GM12878 (cell line): ENCODE results near the gene CLCNKA. TPM values are rescaled to one million over a fixed set of nuclear protein-coding genes. Genes with fewer than 3 reads are reported as not detected.

ENCODE experiments used
- ATAC-seq: fragments of 200-7000 bp; cut with Tn5 transposase; 3 replicates; pipeline ENCODE4 v1.9.1; 2020; ENCODE audit warnings: mild to moderate bottlenecking, moderate library complexity
- BruUV-seq: library from RNA; stranded (reverse); fragments of 400-500 nt; replicated peaks from 2 replicates; lab custom pipeline; 2021; lab: Mats Ljungman, UMichigan
- CTCF ChIA-PET: fragments of 300-600 bp; sonication (Branson Sonifier 250); formaldehyde crosslinking; extraction: SDS; loops from one replicate; lab custom pipeline; 2021; ENCODE audit warnings: inconsistent platforms; lab: Yijun Ruan, JAX
- POLR2A ChIA-PET: fragments of 350-600 bp; formaldehyde crosslinking; extraction: SDS; loops from one replicate; lab custom pipeline; 2021; ENCODE audit warnings: inconsistent platforms; lab: Charles Lee
- RAD21 ChIA-PET: fragments of 300-600 bp; sonication (Branson Sonifier 250); formaldehyde crosslinking; loops from one replicate; lab custom pipeline; 2023; ENCODE audit warnings: antibody characterized with exemption; ENCODE audit not compliant: unreplicated experiment; lab: Charles Lee
- SMC1A ChIA-PET: fragments of 300-600 bp; sonication (Branson Sonifier 250); formaldehyde crosslinking; loops from one replicate; lab custom pipeline; 2023; ENCODE audit not compliant: unreplicated experiment, uncharacterized antibody; lab: Charles Lee
- DNase-seq: peaks from one replicate; pipeline ENCODE4 v3.0.0-alpha.2; 2011; ENCODE audit warnings: low read depth, low spot score
- FAIRE-seq: peaks from 3 replicates; lab custom pipeline; 2011; peaks lifted over from hg19 to GRCh38; lab: Jason Lieb, UNC
- H2AFZ ChIP-seq: 2 replicates; pipeline ENCODE4 v1.6.0; 2011; ENCODE audit warnings: low read depth, low read length, control low read depth; ENCODE audit not compliant: control insufficient read depth
- H3K27ac ChIP-seq: 2 replicates; pipeline ENCODE4 v1.5.1; 2011; ENCODE audit warnings: control low read depth; ENCODE audit not compliant: control insufficient read depth, insufficient read depth
- H3K27me3 ChIP-seq, 2 experiments: replicated peaks in 1 of 2; 2 replicates each; pipeline versions ENCODE4 v1.6.0 to v1.6.1; 2011; ENCODE audit warnings: low read length in 1 of 2; ENCODE audit not compliant: control insufficient read depth in 2 of 2, insufficient read depth in 2 of 2
- H3K36me3 ChIP-seq, 2 experiments: 2 replicates each; pipeline ENCODE4 v1.5.1; 2011; ENCODE audit warnings: low read length in 1 of 2; ENCODE audit not compliant: control insufficient read depth in 2 of 2, insufficient read depth in 2 of 2
- H3K4me1 ChIP-seq: 2 replicates; pipeline ENCODE4 v1.6.1; 2011; ENCODE audit warnings: mild to moderate bottlenecking, low read length, moderate library complexity, mixed read lengths; ENCODE audit not compliant: control insufficient read depth, insufficient read depth
- H3K4me2 ChIP-seq: 2 replicates; pipeline ENCODE4 v1.6.0; 2011; ENCODE audit warnings: control low read depth; ENCODE audit not compliant: control insufficient read depth, insufficient read depth
- H3K4me3 ChIP-seq: fragments of 200-600 bp; sonication (generic); 2 replicates; pipeline ENCODE4 v1.5.1; 2016
- H3K79me2 ChIP-seq: 2 replicates; pipeline ENCODE4 v1.6.0; 2011; ENCODE audit warnings: low read length; ENCODE audit not compliant: control insufficient read depth, insufficient read depth
- H3K9ac ChIP-seq: 2 replicates; pipeline ENCODE4 v1.8.0; 2011; ENCODE audit warnings: low read length, control low read depth, mixed read lengths; ENCODE audit not compliant: control insufficient read depth, insufficient read depth
- H3K9me3 ChIP-seq: replicated peaks from 3 replicates; pipeline ENCODE4 v1.5.1; 2011; ENCODE audit warnings: mild to moderate bottlenecking, low read length; ENCODE audit not compliant: control insufficient read depth, insufficient read depth
- H4K20me1 ChIP-seq: 2 replicates; pipeline ENCODE4 v1.6.0; 2011; ENCODE audit not compliant: control insufficient read depth, insufficient read depth
- BRCA1 ChIP-seq: IDR thresholded peaks from 2 replicates; pipeline ENCODE4 v1.6.1; 2011; ENCODE audit warnings: low read depth, low read length, improper control_type of control experiment
- DPF2 ChIP-seq: fragments of 450-650 bp; IDR thresholded peaks from 2 replicates; pipeline ENCODE4 v1.6.1; 2017; ENCODE audit warnings: mild to moderate bottlenecking
- EZH2 ChIP-seq: IDR thresholded peaks from 2 replicates; pipeline ENCODE4 v1.6.1; 2012; ENCODE audit warnings: low read depth, mild to moderate bottlenecking, control low read depth, inconsistent platforms, low read length, borderline replicate concordance; ENCODE audit not compliant: control insufficient read depth
- JUNB ChIP-seq: IDR thresholded peaks from 2 replicates; pipeline ENCODE4 v1.6.1; 2016; ENCODE audit warnings: antibody characterized with exemption, mild to moderate bottlenecking
- MTA3 ChIP-seq: IDR thresholded peaks from 2 replicates; pipeline ENCODE4 v1.6.1; 2012; ENCODE audit warnings: low read length, inconsistent platforms, borderline replicate concordance
- MYC ChIP-seq: IDR thresholded peaks from 2 replicates; pipeline ENCODE4 v1.6.1; 2011; ENCODE audit warnings: mild to moderate bottlenecking, low read length, moderate library complexity, inconsistent platforms; ENCODE audit not compliant: insufficient read depth, insufficient replicate concordance, insufficient read length, severe bottlenecking
- WGBS: methylation state at CpG from one replicate; pipeline ENCODE4 v1.1.6; 2016; ENCODE audit warnings: low lambda C conversion rate; ENCODE audit not compliant: insufficient replicate concordance, insufficient coverage; ENCODE audit errors: missing lambda C conversion rate; 5-methylcytosine and 5-hydroxymethylcytosine counted together
- in situ Hi-C: fragments of 300-500 bp; cut with MboI; formaldehyde crosslinking; loops from 9 replicates; pipeline ENCODE4 v1.14.3; 2018; ENCODE audit warnings: mixed read lengths
- intact Hi-C: fragments of 100-400 bp; cut with micrococcal nuclease; formaldehyde crosslinking; loops from one replicate; pipeline ENCODE4 v1.14.2; 2022; ENCODE audit not compliant: unreplicated experiment
- polyA plus RNA-seq, 11 experiments: library from polyadenylated mRNA; depleted of rRNA in 4 of 11; unstranded in 6 of 11; stranded (reverse) in 5 of 11; fragments of >200 nt; fragmentation: Nextera tagmentation in 4 of 11; fragmentation: Illumina TruSeq in 1 of 11; extraction: Ambion mirVana in 4 of 11; extraction: Trizol in 1 of 11; gene quantifications; 1 replicate in 1 of 11; 2 replicates in 10 of 11; pipeline versions ENCODE4 v1.2.1 to v1.2.3, GENCODE V29; 2011 to 2016; ENCODE audit warnings: inconsistent platforms in 2 of 11, missing spikeins in 2 of 11, low read depth in 1 of 11
- total RNA-seq, 4 experiments: library from RNA; depleted of rRNA in 3 of 4; stranded (reverse); fragments of >200 nt in 3 of 4; fragmentation: Illumina TruSeq in 1 of 4; extraction: Trizol in 1 of 4; gene quantifications; 2 replicates each; pipeline versions ENCODE4 v1.2.1 to v1.2.3, GENCODE V29; 2013 to 2021
- TF ChIP-seq, protein P1 (sequence below): IDR thresholded peaks from 2 replicates; pipeline ENCODE4 v1.6.1; 2011; ENCODE audit warnings: borderline replicate concordance, low read depth, mild to moderate bottlenecking, moderate library complexity, mixed read lengths, low read length; ENCODE audit not compliant: insufficient read depth; ENCODE audit errors: extremely low read length
- TF ChIP-seq, protein P2 (sequence below): fragments of 450-650 bp; IDR thresholded peaks from 2 replicates; pipeline ENCODE4 v1.6.1; 2016; ENCODE audit warnings: mild to moderate bottlenecking, moderate library complexity, borderline replicate concordance
- TF ChIP-seq, protein P3 (sequence below): fragments of 150-350 bp; IDR thresholded peaks from 2 replicates; pipeline ENCODE4 v1.6.1; 2014; ENCODE audit warnings: mild to moderate bottlenecking, low read depth, low read length
- TF ChIP-seq, protein P4 (sequence below): IDR thresholded peaks from 2 replicates; pipeline ENCODE4 v1.6.1; 2011; ENCODE audit warnings: low read depth, mild to moderate bottlenecking, low read length, moderate library complexity, borderline replicate concordance; ENCODE audit errors: extremely low read depth
- TF ChIP-seq, protein P5 (sequence below): IDR thresholded peaks from 2 replicates; pipeline ENCODE4 v1.6.1; 2011; ENCODE audit warnings: borderline replicate concordance, low read depth, mild to moderate bottlenecking, moderate library complexity, low read length; ENCODE audit not compliant: insufficient read depth, poor library complexity, severe bottlenecking

Gene CLCNKA
- total and polyA plus RNA-seq, 10 of the 15 experiments (the other 5 are each of a cell fraction or from before 2014, with no cell fraction given) = 0.02 to 0.15 (median 0.08) TPM; not detected in 6

DNA sequence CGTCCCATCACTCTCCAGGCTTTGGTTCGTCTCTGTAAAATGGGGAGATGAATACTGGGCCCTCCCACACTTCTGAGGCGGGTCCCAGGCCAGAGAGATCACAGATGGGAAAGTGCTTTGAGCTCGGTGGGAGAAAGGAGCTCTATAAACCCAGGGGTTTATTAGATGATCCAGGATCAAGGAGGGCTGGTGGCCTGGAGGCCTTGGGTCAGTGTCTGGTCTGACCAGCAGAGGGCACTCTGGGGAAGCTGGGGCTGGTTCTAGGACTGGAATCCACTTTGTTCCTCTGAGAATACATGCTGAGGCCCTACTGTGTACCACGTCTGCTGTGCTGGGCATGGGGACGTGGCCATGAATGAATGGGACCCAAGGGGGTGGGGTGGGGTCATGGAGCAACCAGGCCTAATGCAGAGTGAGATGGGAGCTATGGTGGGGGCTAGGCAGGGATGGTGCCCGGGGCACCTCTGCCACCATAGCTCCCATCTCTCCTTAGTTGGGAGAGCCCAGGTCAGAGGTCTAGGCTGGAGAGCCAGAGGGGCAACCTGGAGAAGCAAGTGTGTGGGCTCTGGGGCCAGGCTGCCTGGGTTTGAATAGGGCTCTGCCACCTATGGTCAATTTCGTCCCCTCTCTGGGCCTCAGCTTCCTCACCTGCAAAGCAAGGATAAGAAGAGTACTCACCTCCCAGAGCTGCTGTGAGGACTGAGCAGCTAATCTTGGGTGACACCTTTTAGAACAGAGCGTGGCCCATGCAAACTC is 60.6 kb downstream of the CLCNKA start:
- ChIA-PET SMC1A (interaction anchor here (0.8 to 5.1 kb wide), 5 partner anchors 99 to 282 kb away, joined by 3 to 49 read pairs (median 5); no protein-coding TSS in a partner anchor), RAD21 (interaction anchor here (0.6 to 9.7 kb wide), 16 partner anchors 11 to 281 kb away, joined by 3 to 223 read pairs (median 3); partner anchors contain the start of gene CPLANE2), POLR2A (interaction anchor here (0.8 kb wide), 2 partner anchors 279 to 283 kb away, joined by 3 to 4 read pairs; no protein-coding TSS in a partner anchor), CTCF (interaction anchor here (0.6 to 10.0 kb wide), 32 partner anchors 9 to 534 kb away, joined by 3 to 375 read pairs (median 4); partner anchors contain the start of genes EPHA2 and FAM131C)
- Histone ChIP-seq H3K9ac (no peak overlapping the region), H3K9me3 (no peaks in the 10 kb centered on the region), H3K79me2 (no peaks in the 10 kb centered on the region), H3K36me3 (no peaks in the 10 kb centered on the region), H3K4me1 (peaks cover 8% of the 10 kb centered on the region), H3K27me3 (no peaks in the 10 kb centered on the region), H3K27ac (no peak overlapping the region), H3K4me2 (no peak overlapping the region), H2AFZ (no peak overlapping the region), H4K20me1 (no peaks in the 10 kb centered on the region), H3K4me3 (no peak overlapping the region)
- intact Hi-C loops = loop anchor here (1.0 kb wide), 1 partner anchor 162 kb away; no protein-coding TSS in a partner anchor
- in situ Hi-C loops = loop anchor here (5.0 kb wide), 1 partner anchor 100 kb away; no protein-coding TSS in a partner anchor
- no peak for DNase-seq
- WGBS = 37% methylated on average over 9 of the region's 9 CpGs
- peak; percentile 96 for FAIRE-seq
- ATAC-seq = peak; percentile 71
- no TSS peak for BruUV-seq
- no peak for TF ChIP-seq MYC
- TF ChIP-seq, protein P1, sequence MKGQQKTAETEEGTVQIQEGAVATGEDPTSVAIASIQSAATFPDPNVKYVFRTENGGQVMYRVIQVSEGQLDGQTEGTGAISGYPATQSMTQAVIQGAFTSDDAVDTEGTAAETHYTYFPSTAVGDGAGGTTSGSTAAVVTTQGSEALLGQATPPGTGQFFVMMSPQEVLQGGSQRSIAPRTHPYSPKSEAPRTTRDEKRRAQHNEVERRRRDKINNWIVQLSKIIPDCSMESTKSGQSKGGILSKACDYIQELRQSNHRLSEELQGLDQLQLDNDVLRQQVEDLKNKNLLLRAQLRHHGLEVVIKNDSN = no peak
- TF ChIP-seq DPF2 = peak; percentile 57; the same call in 1 of the 2 replicates
- TF ChIP-seq, protein P2, sequence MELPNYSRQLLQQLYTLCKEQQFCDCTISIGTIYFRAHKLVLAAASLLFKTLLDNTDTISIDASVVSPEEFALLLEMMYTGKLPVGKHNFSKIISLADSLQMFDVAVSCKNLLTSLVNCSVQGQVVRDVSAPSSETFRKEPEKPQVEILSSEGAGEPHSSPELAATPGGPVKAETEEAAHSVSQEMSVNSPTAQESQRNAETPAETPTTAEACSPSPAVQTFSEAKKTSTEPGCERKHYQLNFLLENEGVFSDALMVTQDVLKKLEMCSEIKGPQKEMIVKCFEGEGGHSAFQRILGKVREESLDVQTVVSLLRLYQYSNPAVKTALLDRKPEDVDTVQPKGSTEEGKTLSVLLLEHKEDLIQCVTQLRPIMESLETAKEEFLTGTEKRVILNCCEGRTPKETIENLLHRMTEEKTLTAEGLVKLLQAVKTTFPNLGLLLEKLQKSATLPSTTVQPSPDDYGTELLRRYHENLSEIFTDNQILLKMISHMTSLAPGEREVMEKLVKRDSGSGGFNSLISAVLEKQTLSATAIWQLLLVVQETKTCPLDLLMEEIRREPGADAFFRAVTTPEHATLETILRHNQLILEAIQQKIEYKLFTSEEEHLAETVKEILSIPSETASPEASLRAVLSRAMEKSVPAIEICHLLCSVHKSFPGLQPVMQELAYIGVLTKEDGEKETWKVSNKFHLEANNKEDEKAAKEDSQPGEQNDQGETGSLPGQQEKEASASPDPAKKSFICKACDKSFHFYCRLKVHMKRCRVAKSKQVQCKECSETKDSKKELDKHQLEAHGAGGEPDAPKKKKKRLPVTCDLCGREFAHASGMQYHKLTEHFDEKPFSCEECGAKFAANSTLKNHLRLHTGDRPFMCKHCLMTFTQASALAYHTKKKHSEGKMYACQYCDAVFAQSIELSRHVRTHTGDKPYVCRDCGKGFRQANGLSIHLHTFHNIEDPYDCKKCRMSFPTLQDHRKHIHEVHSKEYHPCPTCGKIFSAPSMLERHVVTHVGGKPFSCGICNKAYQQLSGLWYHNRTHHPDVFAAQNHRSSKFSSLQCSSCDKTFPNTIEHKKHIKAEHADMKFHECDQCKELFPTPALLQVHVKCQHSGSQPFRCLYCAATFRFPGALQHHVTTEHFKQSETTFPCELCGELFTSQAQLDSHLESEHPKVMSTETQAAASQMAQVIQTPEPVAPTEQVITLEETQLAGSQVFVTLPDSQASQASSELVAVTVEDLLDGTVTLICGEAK = no peak
- TF ChIP-seq, protein P3, sequence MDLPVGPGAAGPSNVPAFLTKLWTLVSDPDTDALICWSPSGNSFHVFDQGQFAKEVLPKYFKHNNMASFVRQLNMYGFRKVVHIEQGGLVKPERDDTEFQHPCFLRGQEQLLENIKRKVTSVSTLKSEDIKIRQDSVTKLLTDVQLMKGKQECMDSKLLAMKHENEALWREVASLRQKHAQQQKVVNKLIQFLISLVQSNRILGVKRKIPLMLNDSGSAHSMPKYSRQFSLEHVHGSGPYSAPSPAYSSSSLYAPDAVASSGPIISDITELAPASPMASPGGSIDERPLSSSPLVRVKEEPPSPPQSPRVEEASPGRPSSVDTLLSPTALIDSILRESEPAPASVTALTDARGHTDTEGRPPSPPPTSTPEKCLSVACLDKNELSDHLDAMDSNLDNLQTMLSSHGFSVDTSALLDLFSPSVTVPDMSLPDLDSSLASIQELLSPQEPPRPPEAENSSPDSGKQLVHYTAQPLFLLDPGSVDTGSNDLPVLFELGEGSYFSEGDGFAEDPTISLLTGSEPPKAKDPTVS = no peak
- no peak for TF ChIP-seq MTA3
- TF ChIP-seq EZH2 = no peak
- TF ChIP-seq, protein P4, sequence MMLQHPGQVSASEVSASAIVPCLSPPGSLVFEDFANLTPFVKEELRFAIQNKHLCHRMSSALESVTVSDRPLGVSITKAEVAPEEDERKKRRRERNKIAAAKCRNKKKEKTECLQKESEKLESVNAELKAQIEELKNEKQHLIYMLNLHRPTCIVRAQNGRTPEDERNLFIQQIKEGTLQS = no peak
- TF ChIP-seq, protein P5, sequence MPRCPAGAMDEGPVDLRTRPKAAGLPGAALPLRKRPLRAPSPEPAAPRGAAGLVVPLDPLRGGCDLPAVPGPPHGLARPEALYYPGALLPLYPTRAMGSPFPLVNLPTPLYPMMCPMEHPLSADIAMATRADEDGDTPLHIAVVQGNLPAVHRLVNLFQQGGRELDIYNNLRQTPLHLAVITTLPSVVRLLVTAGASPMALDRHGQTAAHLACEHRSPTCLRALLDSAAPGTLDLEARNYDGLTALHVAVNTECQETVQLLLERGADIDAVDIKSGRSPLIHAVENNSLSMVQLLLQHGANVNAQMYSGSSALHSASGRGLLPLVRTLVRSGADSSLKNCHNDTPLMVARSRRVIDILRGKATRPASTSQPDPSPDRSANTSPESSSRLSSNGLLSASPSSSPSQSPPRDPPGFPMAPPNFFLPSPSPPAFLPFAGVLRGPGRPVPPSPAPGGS = no peak
- no peak for TF ChIP-seq JUNB
- TF ChIP-seq BRCA1 = no peak
